ENCODE results near the gene MRPL22.

DNA sequence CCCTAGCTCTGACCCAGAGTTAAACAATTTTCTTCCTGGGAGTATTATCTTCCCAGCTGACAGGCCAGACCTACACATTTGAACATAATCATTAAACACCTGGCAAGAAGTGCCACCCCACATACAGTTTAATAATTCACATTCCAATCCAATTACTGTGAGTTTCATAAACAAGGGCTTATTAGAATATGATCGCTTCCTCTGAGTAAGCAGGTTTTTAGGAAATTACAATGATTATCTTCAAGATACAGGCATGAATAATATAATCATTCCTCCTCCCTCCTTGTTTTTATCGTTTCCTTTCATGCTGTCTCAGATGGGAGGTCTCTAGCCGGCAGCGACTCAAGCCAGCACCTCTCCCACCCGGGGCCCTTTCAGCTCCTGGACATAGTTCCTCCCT is 56.9 kb downstream of the MRPL22 start:
- TF ChIP-seq, protein P1, sequence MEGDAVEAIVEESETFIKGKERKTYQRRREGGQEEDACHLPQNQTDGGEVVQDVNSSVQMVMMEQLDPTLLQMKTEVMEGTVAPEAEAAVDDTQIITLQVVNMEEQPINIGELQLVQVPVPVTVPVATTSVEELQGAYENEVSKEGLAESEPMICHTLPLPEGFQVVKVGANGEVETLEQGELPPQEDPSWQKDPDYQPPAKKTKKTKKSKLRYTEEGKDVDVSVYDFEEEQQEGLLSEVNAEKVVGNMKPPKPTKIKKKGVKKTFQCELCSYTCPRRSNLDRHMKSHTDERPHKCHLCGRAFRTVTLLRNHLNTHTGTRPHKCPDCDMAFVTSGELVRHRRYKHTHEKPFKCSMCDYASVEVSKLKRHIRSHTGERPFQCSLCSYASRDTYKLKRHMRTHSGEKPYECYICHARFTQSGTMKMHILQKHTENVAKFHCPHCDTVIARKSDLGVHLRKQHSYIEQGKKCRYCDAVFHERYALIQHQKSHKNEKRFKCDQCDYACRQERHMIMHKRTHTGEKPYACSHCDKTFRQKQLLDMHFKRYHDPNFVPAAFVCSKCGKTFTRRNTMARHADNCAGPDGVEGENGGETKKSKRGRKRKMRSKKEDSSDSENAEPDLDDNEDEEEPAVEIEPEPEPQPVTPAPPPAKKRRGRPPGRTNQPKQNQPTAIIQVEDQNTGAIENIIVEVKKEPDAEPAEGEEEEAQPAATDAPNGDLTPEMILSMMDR (IDR thresholded peaks at IDR 0.05): no peak
- TF ChIP-seq POLR2A (IDR thresholded peaks at IDR 0.05): no peak
- TF ChIP-seq POLR2AphosphoS5 (IDR thresholded peaks at IDR 0.05): no peak
- no peak for TF ChIP-seq EP300 (IDR thresholded peaks at IDR 0.05)
